GM21381 (cell line): ENCODE measurements around the gene ADAM10.
"Not testable (repeated sequence)": the region's sequence is repeated elsewhere in the genome, so short reads cannot be mapped to it uniquely, and the experiment has no call there.

Experiments
- ATAC-seq: cut with Tn5 transposase; IDR thresholded peaks from one replicate; pipeline ENCODE4 v1.9.1; 2021; ENCODE audit warnings: mild to moderate bottlenecking, moderate library complexity; ENCODE audit not compliant: unreplicated experiment

Gene ADAM10

GRCh38 chr15:58677426-58677825 lies 72.1 kb downstream of the ADAM10 start:
- ATAC-seq = no peak

GRCh38 chr15:58676766-58677165 lies 72.7 kb downstream of the ADAM10 start:
- ATAC-seq = no peak

GRCh38 chr15:58671186-58671585 lies 78.3 kb downstream of the ADAM10 start:
- ATAC-seq = no peak

GRCh38 chr15:58669108-58669507 lies 80.4 kb downstream of the ADAM10 start:
- no peak for ATAC-seq

- no peak for ATAC-seq
These were observed 82.5 kb downstream of the ADAM10 start for GRCh38 chr15:58666957-58667356.

GRCh38 chr15:58665672-58666071 lies 83.8 kb downstream of the ADAM10 start:
- no peak for ATAC-seq

- ATAC-seq = no peak
These were observed 99.4 kb downstream of the ADAM10 start for GRCh38 chr15:58650102-58650501.

- ATAC-seq = no peak
These were observed 100.3 kb downstream of the ADAM10 start for GRCh38 chr15:58649175-58649574.

- no peak for ATAC-seq
These were observed 105.5 kb downstream of the ADAM10 start for GRCh38 chr15:58643996-58644395.

GRCh38 chr15:58641660-58642059 lies 107.8 kb downstream of the ADAM10 start:
- no peak for ATAC-seq

- no peak for ATAC-seq
These were observed 109.5 kb downstream of the ADAM10 start for GRCh38 chr15:58639992-58640391.

- ATAC-seq = no peak
These were observed 110.3 kb downstream of the ADAM10 start for GRCh38 chr15:58639002-58639756.

GRCh38 chr15:58632789-58633188 lies 116.7 kb downstream of the ADAM10 start:
- ATAC-seq = no peak

- no peak for ATAC-seq
These were observed 118.2 kb downstream of the ADAM10 start for GRCh38 chr15:58631319-58631718.

GRCh38 chr15:58629625-58630024 lies 119.9 kb downstream of the ADAM10 start:
- no peak for ATAC-seq

- ATAC-seq = no peak
These were observed 121.1 kb downstream of the ADAM10 start for GRCh38 chr15:58628206-58628947.

- ATAC-seq = no peak
These were observed 121.8 kb downstream of the ADAM10 start for GRCh38 chr15:58627701-58628100.

GRCh38 chr15:58627046-58627445 lies 122.5 kb downstream of the ADAM10 start:
- ATAC-seq = no peak

- no peak for ATAC-seq
These were observed 123.1 kb downstream of the ADAM10 start for GRCh38 chr15:58626378-58626777.

GRCh38 chr15:58622877-58623276 lies 126.6 kb downstream of the ADAM10 start:
- ATAC-seq = no peak

- ATAC-seq = not testable (repeated sequence)
These were observed 129.2 kb downstream of the ADAM10 start for GRCh38 chr15:58620268-58620667.

- no peak for ATAC-seq
These were observed 133.3 kb downstream of the ADAM10 start for GRCh38 chr15:58616171-58616570.
